ENCODE results near the gene ETV5.

ETV5 gene

DNA sequence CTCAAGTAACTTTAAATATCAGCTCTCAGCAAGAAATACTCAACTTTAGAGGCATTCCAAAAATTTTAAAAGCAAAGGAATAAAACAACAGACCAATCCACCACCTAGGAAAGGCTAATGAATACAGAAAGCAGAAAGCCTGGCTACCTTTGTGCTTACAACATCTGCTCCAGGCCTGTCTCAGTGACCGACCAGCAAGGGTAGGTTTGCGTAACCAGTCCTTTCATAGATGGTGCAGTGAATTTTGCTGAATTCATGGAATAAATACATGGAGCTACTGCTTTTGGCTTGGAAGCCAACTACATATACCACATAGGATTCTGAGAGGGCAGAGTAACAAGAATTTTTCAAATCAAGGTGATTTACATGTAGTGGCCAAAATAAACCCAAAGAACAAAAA lies 27.2 kb downstream of the ETV5 start:
- WGBS (ENCODE audit: insufficient coverage, insufficient read length) = no CpG with 5 or more reads among the region's 2 CpGs
- H3K36me3 ChIP-seq (ENCODE audit: control insufficient read depth, insufficient read depth, low read length) = no peaks in the 10 kb centered on the region
- DNase-seq (ENCODE audit: low read depth, low spot score) = no peak
- no peaks in the 10 kb centered on the region for H3K27me3 ChIP-seq (ENCODE audit: control insufficient read depth, insufficient read depth, low read length)
- H3K9me3 ChIP-seq (ENCODE audit: control insufficient read depth, insufficient read depth, low read length) = no peaks in the 10 kb centered on the region
- peaks cover 7% of the 10 kb centered on the region; the same call in 1 of the 2 replicates for H3K4me1 ChIP-seq (ENCODE audit: control insufficient read depth, insufficient read depth, low read length)
- no peak overlapping the region for H3K27ac ChIP-seq (ENCODE audit: low read length)
- H3K4me3 ChIP-seq (ENCODE audit: low read length) = no peak overlapping the region

- Histone ChIP-seq H3K9me3 (ENCODE audit: control insufficient read depth, insufficient read depth, low read length) (no peaks in the 10 kb centered on the region), H3K4me3 (ENCODE audit: low read length) (no peak overlapping the region), H3K4me1 (ENCODE audit: control insufficient read depth, insufficient read depth, low read length) (peaks cover 7% of the 10 kb centered on the region; the same call in 1 of the 2 replicates), H3K27me3 (ENCODE audit: control insufficient read depth, insufficient read depth, low read length) (no peaks in the 10 kb centered on the region), H3K27ac (ENCODE audit: low read length) (peak overlapping the region; percentile 53), H3K36me3 (ENCODE audit: control insufficient read depth, insufficient read depth, low read length) (no peaks in the 10 kb centered on the region)
- WGBS (ENCODE audit: insufficient coverage, insufficient read length) = no CpG with 5 or more reads among the region's 5 CpGs
- DNase-seq (ENCODE audit: low read depth, low spot score) = no peak
Observed at GRCh38 chr3:186080849-186081438, 27.9 kb downstream of the ETV5 start.

DNA sequence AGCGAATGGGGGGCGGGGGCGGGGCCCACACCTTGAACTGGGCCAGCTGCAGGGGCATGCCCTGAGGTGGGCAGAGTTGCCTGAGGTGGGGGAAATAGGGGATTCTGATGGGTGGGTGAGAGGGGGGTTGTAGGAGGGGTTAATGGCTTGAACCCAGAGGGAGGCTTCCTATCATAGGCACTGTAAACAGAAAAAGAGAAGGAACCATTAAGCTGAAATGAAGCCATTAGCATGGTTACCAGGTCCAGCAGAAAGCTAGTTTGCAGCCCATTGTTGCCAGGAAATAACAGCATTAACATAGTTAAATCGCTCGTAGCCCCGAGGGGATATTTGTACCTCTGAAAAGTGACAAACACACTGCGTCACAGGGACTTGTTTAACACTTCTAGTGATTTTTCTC lies 29.0 kb downstream of the ETV5 start:
- no peaks in the 10 kb centered on the region for H3K27me3 ChIP-seq (ENCODE audit: control insufficient read depth, insufficient read depth, low read length)
- H3K27ac ChIP-seq (ENCODE audit: low read length) = no peak overlapping the region
- no peaks in the 10 kb centered on the region for H3K36me3 ChIP-seq (ENCODE audit: control insufficient read depth, insufficient read depth, low read length)
- peaks cover 7% of the 10 kb centered on the region; the same call in 1 of the 2 replicates for H3K4me1 ChIP-seq (ENCODE audit: control insufficient read depth, insufficient read depth, low read length)
- no CpG with 5 or more reads among the region's 7 CpGs for WGBS (ENCODE audit: insufficient coverage, insufficient read length)
- no peaks in the 10 kb centered on the region for H3K9me3 ChIP-seq (ENCODE audit: control insufficient read depth, insufficient read depth, low read length)
- H3K4me3 ChIP-seq (ENCODE audit: low read length) = no peak overlapping the region
- DNase-seq (ENCODE audit: low read depth, low spot score) = no peak

DNA sequence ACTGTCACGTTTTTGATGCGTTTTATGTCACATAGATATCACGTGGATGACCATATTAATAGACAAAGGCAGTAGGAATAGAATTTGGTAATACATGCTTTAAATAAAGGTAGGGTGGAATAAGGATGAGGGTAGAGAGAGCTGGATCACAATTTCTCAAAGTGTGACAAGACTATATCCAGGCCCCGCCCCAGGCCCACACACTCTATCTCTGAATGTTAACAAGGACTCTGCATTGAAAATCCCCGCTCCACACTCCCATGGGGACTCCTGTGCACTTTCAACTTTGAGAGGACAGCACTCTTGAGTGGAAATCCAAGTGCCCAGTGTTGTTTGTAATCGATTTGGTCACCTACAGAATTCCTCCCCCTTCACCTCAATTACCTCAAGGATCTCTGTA lies 31.4 kb downstream of the ETV5 start:
- no peak overlapping the region for H3K4me3 ChIP-seq (ENCODE audit: low read length)
- no peaks in the 10 kb centered on the region for H3K9me3 ChIP-seq (ENCODE audit: control insufficient read depth, insufficient read depth, low read length)
- no CpG with 5 or more reads among the region's 6 CpGs for WGBS (ENCODE audit: insufficient coverage, insufficient read length)
- no peaks in the 10 kb centered on the region for H3K27me3 ChIP-seq (ENCODE audit: control insufficient read depth, insufficient read depth, low read length)
- H3K4me1 ChIP-seq (ENCODE audit: control insufficient read depth, insufficient read depth, low read length) = peaks cover 7% of the 10 kb centered on the region; the same call in 1 of the 2 replicates
- no peaks in the 10 kb centered on the region for H3K36me3 ChIP-seq (ENCODE audit: control insufficient read depth, insufficient read depth, low read length)
- no peak for DNase-seq (ENCODE audit: low read depth, low spot score)
- no peak overlapping the region for H3K27ac ChIP-seq (ENCODE audit: low read length)

DNA sequence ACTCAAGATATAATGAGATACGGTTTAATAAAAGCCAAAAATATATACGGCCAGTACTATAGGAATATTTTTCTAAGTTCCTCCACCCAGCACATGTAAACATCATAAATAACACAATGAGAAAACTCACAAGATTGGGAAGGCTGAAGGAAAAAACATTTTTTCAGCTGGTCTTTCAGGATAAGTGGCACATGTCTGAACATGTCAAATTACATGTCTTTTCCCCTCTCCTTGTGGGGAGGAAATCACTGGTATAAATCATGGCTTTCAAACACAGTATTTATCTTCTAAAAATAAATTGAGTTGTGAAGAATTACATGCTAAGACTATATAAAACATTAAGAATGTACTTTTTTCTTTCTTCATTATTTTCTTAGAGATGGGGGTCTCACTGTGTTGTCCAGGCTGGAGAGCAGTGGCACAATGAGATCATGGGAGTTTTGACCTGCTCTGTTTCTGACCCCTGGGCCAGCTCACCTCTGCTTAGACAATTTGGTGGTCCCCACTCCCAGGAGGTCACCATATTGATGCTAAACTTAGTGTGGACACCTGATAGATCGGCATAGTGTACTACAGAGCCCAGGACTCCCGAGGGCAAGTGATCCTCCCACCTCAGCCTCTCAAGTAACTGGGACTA lies 32.8 kb downstream of the ETV5 start:
- no peak for DNase-seq (ENCODE audit: low read depth, low spot score)
- no peaks in the 10 kb centered on the region for H3K36me3 ChIP-seq (ENCODE audit: control insufficient read depth, insufficient read depth, low read length)
- no peaks in the 10 kb centered on the region for H3K9me3 ChIP-seq (ENCODE audit: control insufficient read depth, insufficient read depth, low read length)
- H3K27ac ChIP-seq (ENCODE audit: low read length) = no peak overlapping the region
- no peaks in the 10 kb centered on the region for H3K27me3 ChIP-seq (ENCODE audit: control insufficient read depth, insufficient read depth, low read length)
- peaks cover 5% of the 10 kb centered on the region; the same call in 1 of the 2 replicates for H3K4me1 ChIP-seq (ENCODE audit: control insufficient read depth, insufficient read depth, low read length)
- no CpG with 5 or more reads among the region's 4 CpGs for WGBS (ENCODE audit: insufficient coverage, insufficient read length)
- no peak overlapping the region for H3K4me3 ChIP-seq (ENCODE audit: low read length)

GRCh38 chr3:186075489-186075888 lies 33.4 kb downstream of the ETV5 start:
- no CpG with 5 or more reads among the region's 2 CpGs for WGBS (ENCODE audit: insufficient coverage, insufficient read length)
- H3K36me3 ChIP-seq (ENCODE audit: control insufficient read depth, insufficient read depth, low read length) = no peaks in the 10 kb centered on the region
- no peak overlapping the region for H3K27ac ChIP-seq (ENCODE audit: low read length)
- no peaks in the 10 kb centered on the region for H3K4me1 ChIP-seq (ENCODE audit: control insufficient read depth, insufficient read depth, low read length)
- H3K27me3 ChIP-seq (ENCODE audit: control insufficient read depth, insufficient read depth, low read length) = no peaks in the 10 kb centered on the region
- no peaks in the 10 kb centered on the region for H3K9me3 ChIP-seq (ENCODE audit: control insufficient read depth, insufficient read depth, low read length)
- H3K4me3 ChIP-seq (ENCODE audit: low read length) = no peak overlapping the region
- no peak for DNase-seq (ENCODE audit: low read depth, low spot score)

GRCh38 chr3:186073641-186074040 lies 35.2 kb downstream of the ETV5 start:
- H3K4me3 ChIP-seq (ENCODE audit: low read length) = no peak overlapping the region

DNA sequence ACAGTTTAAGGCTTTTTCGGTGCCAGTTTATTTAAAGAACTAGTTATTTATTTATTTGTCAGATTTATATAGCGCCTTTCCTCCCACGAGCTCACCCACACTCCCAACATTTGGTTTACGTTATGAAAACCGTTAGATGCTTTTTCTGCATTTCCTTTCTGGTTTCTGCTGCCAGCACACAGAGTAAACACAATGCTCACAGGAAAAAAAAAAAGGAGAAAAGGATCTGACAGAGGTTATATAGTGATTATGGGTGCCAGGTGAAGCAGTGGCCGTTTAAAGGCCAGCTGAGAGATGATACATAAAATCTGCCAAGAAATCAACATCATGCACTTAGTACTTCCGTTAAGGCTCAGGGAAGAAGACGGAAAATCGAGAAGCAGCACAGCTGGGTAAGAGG lies 37.9 kb downstream of the ETV5 start:
- no peaks in the 10 kb centered on the region for H3K9me3 ChIP-seq (ENCODE audit: control insufficient read depth, insufficient read depth, low read length)
- H3K4me3 ChIP-seq (ENCODE audit: low read length) = no peak overlapping the region
- no peaks in the 10 kb centered on the region for H3K36me3 ChIP-seq (ENCODE audit: control insufficient read depth, insufficient read depth, low read length)
- no CpG with 5 or more reads among the region's 9 CpGs for WGBS (ENCODE audit: insufficient coverage, insufficient read length)
- no peak for DNase-seq (ENCODE audit: low read depth, low spot score)
- no peak overlapping the region for H3K27ac ChIP-seq (ENCODE audit: low read length)
- no peaks in the 10 kb centered on the region for H3K27me3 ChIP-seq (ENCODE audit: control insufficient read depth, insufficient read depth, low read length)
- H3K4me1 ChIP-seq (ENCODE audit: control insufficient read depth, insufficient read depth, low read length) = no peaks in the 10 kb centered on the region

More at GRCh38 chr3:186073641-186074040, 35.2 kb downstream of the ETV5 start:
- Histone ChIP-seq H3K27ac (ENCODE audit: low read length) (no peak overlapping the region), H3K4me1 (ENCODE audit: control insufficient read depth, insufficient read depth, low read length) (no peaks in the 10 kb centered on the region), H3K9me3 (ENCODE audit: control insufficient read depth, insufficient read depth, low read length) (no peaks in the 10 kb centered on the region), H3K36me3 (ENCODE audit: control insufficient read depth, insufficient read depth, low read length) (no peaks in the 10 kb centered on the region), H3K27me3 (ENCODE audit: control insufficient read depth, insufficient read depth, low read length) (no peaks in the 10 kb centered on the region)
- no peak for DNase-seq (ENCODE audit: low read depth, low spot score)

GRCh38 chr3:186070550-186070949 lies 38.3 kb downstream of the ETV5 start:
- DNase-seq (ENCODE audit: low read depth, low spot score) = no peak
- Histone ChIP-seq H3K36me3 (ENCODE audit: control insufficient read depth, insufficient read depth, low read length) (no peaks in the 10 kb centered on the region), H3K27ac (ENCODE audit: low read length) (no peak overlapping the region), H3K9me3 (ENCODE audit: control insufficient read depth, insufficient read depth, low read length) (no peaks in the 10 kb centered on the region), H3K4me3 (ENCODE audit: low read length) (no peak overlapping the region), H3K27me3 (ENCODE audit: control insufficient read depth, insufficient read depth, low read length) (no peaks in the 10 kb centered on the region), H3K4me1 (ENCODE audit: control insufficient read depth, insufficient read depth, low read length) (no peaks in the 10 kb centered on the region)
- no CpG with 5 or more reads among the region's 1 CpG for WGBS (ENCODE audit: insufficient coverage, insufficient read length)

DNA sequence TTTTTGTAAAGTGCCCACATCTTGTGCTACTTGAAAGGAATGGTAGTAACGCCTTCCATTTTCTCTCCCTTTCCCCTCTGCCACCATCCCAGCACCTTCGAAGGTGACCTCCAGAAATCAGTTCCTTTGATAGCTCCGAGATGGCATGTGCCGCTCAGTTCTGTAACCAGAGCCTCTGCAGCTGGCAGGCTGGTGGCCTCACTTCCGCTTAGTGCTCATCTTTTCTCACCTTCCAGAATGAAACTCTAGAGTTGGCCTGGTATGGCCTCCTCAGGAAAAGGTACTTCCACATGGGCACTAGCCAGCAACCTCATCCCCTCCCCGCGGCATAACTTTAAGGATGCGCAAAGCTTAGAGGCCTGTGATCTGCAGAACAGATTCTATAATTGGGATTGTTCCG lies 38.8 kb downstream of the ETV5 start:
- DNase-seq (ENCODE audit: low read depth, low spot score) = no peak
- no peaks in the 10 kb centered on the region for H3K4me1 ChIP-seq (ENCODE audit: control insufficient read depth, insufficient read depth, low read length)
- no peaks in the 10 kb centered on the region for H3K9me3 ChIP-seq (ENCODE audit: control insufficient read depth, insufficient read depth, low read length)
- no peaks in the 10 kb centered on the region for H3K27me3 ChIP-seq (ENCODE audit: control insufficient read depth, insufficient read depth, low read length)
- H3K27ac ChIP-seq (ENCODE audit: low read length) = no peak overlapping the region
- H3K4me3 ChIP-seq (ENCODE audit: low read length) = no peak overlapping the region
- H3K36me3 ChIP-seq (ENCODE audit: control insufficient read depth, insufficient read depth, low read length) = no peaks in the 10 kb centered on the region
- no CpG with 5 or more reads among the region's 9 CpGs for WGBS (ENCODE audit: insufficient coverage, insufficient read length)

- Histone ChIP-seq H3K27ac (ENCODE audit: low read length) (no peak overlapping the region), H3K4me1 (ENCODE audit: control insufficient read depth, insufficient read depth, low read length) (no peaks in the 10 kb centered on the region), H3K36me3 (ENCODE audit: control insufficient read depth, insufficient read depth, low read length) (no peaks in the 10 kb centered on the region; the same call in 1 of the 2 replicates), H3K4me3 (ENCODE audit: low read length) (no peak overlapping the region), H3K27me3 (ENCODE audit: control insufficient read depth, insufficient read depth, low read length) (no peaks in the 10 kb centered on the region), H3K9me3 (ENCODE audit: control insufficient read depth, insufficient read depth, low read length) (no peaks in the 10 kb centered on the region)
- WGBS (ENCODE audit: insufficient coverage, insufficient read length) = no CpG with 5 or more reads among the region's 9 CpGs
- no peak for DNase-seq (ENCODE audit: low read depth, low spot score)
Observed at GRCh38 chr3:186069199-186069598, 39.7 kb downstream of the ETV5 start.
